ENCODE data around the gene TPM1. TPM values are rescaled to one million over a fixed set of nuclear protein-coding genes. Genes with fewer than 3 reads are reported as not detected.

The TPM1 gene
- total RNA-seq, 1 donor = 2,551 TPM

DNA sequence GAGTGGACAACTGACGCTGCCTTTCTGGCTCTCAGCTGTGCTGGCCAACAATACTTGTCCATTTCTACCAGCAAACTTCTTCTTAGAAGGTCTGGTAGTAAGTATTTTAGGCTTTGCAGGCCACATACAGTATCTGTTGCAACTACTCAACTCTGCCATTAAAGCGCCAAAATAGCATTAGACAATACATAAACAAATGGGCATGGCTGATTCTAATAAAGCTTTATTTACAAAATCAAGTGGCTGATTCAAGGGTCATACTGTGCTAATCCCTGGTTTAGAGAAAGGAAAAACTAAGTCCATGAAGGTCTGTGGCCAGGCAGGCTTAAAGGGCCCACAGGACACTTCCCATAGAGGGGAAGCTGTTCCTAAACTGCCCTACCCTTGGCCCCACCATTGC is 26.3 kb upstream of the TPM1 start:
- DNase-seq (ENCODE audit: low read depth) = peak; percentile 48
- no peak for TF ChIP-seq CTCF (IDR thresholded peaks at IDR 0.05; ENCODE audit: insufficient read depth, low read depth, low read length)

GRCh38 chr15:63018639-63019038 is 23.9 kb upstream of the TPM1 start:
- no peak for DNase-seq (ENCODE audit: low read depth)
- H3K4me3 ChIP-seq (ENCODE audit: low read depth, low read length) = no peak overlapping the region
- TF ChIP-seq CTCF (IDR thresholded peaks at IDR 0.05; ENCODE audit: insufficient read depth, low read depth, low read length) = no peak

More for the DNA sequence above, 26.3 kb upstream of the TPM1 start:
- H3K4me3 ChIP-seq (ENCODE audit: low read depth, low read length) = no peak overlapping the region

DNA sequence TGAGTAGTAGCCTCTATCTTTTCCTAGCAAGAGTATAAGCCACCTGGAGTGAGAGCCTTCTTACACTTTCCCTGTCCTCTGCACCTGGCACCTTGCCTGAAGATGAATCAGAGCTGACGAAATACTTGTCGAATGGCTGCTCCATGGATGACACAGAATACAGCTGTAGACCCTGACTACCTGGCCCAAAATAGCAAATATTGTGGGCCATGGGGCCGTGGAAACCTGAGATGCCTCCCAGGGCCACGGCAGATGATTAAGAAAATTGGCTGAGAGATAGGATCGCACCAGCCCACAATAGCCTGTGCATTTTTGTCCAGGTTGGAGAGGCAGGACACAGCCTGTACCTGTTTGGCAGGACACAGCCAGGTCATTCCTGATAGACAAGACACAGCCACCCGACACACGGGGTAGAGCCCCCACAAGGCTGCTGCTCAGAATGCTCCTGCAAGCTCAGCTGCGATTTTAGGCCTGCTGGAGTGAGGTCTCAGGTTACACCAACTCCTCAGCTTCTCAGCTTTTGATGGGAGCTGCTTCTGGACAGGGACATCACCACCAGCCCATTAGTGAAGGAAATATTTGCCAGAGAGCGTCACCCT is 22.9 kb upstream of the TPM1 start:
- no peak overlapping the region for H3K4me3 ChIP-seq (ENCODE audit: low read depth, low read length)
- no peak for TF ChIP-seq CTCF (IDR thresholded peaks at IDR 0.05; ENCODE audit: insufficient read depth, low read depth, low read length)
- DNase-seq (ENCODE audit: low read depth) = peak; percentile 79

DNA sequence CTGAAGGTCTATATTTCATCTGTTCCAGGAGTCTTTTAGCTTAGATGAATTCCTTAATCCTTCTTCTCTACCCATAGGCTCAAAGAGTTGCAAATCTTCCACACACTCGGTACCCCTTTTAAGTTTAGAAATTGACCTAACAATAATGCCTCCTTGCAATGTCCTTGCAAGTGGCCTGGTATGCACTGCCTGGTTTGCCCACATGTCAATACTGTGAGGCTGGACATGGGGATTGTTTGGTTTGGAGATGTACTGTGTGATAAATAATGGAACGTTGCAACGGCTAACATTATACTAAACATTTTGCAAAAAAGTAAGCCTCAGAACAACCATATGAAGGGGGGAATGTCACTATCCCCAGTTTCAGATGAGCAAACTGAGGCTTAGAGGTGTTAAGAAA is 22.4 kb upstream of the TPM1 start:
- no peak for TF ChIP-seq CTCF (IDR thresholded peaks at IDR 0.05; ENCODE audit: insufficient read depth, low read depth, low read length)
- no peak for DNase-seq (ENCODE audit: low read depth)
- H3K4me3 ChIP-seq (ENCODE audit: low read depth, low read length) = no peak overlapping the region

DNA sequence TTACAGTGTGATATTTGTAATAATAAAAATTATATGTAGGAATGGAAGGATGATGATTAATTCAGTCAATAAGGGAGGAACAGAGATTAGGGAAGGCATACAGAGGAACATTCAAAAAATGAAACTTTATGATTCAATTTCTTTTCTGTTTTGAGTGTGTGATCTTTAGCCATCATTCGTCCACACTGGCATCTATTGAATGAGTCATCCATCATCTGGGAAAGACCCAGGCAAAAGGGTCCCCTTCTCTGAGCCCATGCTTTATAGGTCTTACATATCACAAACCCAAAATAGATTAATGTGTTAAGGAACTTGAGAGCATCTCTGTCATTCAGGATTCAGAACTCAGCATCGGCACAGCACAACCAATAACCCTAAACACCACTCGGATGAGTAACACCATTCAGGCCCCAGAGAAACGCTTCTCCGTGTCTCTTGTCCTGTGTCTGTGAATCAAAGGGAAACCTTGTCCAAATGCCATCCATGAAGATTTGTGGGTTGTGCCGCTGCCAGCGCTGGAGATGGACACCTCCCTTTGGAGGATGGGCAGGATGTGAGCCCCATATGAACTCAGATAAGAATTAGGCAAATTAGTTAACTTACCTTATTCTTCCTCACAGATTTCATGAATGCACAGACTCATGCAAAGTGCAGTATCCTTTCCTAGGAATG is 21.7 kb upstream of the TPM1 start:
- H3K4me3 ChIP-seq (ENCODE audit: low read depth, low read length) = no peak overlapping the region
- no peak for DNase-seq (ENCODE audit: low read depth)
- TF ChIP-seq CTCF (IDR thresholded peaks at IDR 0.05; ENCODE audit: insufficient read depth, low read depth, low read length) = no peak

DNA sequence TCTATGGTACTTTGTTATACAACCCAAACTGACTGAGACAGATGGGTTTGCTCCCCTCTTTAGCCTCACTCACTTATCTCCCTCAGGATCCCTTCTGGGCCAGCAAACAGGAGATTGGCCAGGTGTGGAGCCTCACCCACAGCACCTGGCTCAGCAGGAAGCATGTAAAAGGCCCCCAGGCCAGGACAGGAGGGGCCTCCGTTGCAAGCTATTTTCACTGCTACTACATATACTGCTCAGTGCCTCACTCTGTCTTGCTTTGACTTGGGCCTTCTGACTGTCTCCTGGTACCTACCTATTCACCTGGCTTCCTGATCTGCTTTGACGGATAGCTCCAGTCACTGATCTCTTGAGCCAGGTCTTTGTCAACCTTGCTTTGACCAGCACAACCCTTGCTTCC is 20.4 kb upstream of the TPM1 start:
- H3K4me3 ChIP-seq (ENCODE audit: low read depth, low read length) = no peak overlapping the region
- DNase-seq (ENCODE audit: low read depth) = no peak
- no peak for TF ChIP-seq CTCF (IDR thresholded peaks at IDR 0.05; ENCODE audit: insufficient read depth, low read depth, low read length)

DNA sequence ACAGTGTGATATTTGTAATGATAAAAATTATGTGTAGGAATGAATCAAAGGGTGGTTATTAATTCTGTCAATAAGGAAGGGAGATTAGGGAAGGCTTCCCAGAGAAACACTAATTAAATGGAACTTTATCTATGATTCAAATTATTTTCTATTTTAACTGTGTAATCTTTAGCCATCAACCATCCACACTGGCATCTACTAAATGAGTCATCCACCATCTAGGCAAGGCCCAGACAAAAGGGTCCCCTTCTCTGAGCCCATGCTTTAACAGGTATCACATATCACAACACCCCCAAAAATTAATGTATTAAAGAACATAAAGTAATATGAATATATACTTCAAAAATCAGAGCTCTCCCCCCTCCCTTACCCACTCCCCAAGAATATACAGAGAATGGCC is 19.9 kb upstream of the TPM1 start:
- no peak overlapping the region for H3K4me3 ChIP-seq (ENCODE audit: low read depth, low read length)
- TF ChIP-seq CTCF (IDR thresholded peaks at IDR 0.05; ENCODE audit: insufficient read depth, low read depth, low read length) = no peak
- no peak for DNase-seq (ENCODE audit: low read depth)

Measured in fibroblast of villous mesenchyme (primary cell).